HG03097 (cell line): ENCODE data around the gene ENSA.
"Not testable (repeated sequence)": the region's sequence is repeated elsewhere in the genome, so short reads cannot be mapped to it uniquely, and the experiment has no call there.

Experiments
- ATAC-seq: cut with Tn5 transposase; IDR thresholded peaks from one replicate; pipeline ENCODE4 v1.9.1; 2021; ENCODE audit not compliant: unreplicated experiment, low FRiP score

Gene ENSA

DNA sequence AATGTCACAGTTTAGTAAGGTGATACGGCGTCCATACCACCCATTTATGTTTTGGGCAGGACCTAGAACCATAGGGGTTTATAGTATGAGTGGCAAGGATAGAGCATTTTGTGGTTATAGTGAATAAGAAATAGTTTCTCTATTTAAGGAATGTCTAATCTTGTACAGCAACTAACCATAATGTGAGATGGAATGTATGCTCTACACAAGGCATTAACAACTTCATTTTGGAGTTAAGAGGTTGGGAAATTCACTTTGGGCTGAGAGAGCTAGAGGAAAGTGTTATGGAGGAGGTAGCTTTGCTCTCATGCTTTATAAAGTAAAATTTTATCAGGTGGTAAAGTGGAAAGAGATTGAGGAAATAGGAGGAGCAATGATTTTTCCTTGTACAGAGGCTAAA, 47.0 kb downstream of the ENSA start:
- ATAC-seq = no peak

DNA sequence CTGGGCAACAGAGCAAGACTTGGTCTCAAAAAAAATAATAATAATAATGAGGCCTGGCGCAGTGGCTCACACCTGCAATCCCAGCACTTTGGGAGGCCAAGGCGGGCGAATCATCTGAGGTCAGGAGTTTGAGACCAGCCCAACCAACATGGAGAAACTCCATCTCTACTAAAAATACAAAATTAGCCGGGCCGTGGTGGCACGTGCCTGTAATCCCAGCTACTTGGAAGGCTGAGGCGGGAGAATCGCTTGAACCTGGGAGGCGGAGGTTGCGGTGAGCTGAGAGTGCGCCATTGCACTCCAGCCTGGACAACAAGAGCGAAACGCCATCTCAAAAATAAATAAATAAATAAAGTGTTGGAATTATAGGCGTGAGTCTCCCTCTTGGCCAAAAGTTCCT, 47.5 kb downstream of the ENSA start:
- not testable (repeated sequence) for ATAC-seq

DNA sequence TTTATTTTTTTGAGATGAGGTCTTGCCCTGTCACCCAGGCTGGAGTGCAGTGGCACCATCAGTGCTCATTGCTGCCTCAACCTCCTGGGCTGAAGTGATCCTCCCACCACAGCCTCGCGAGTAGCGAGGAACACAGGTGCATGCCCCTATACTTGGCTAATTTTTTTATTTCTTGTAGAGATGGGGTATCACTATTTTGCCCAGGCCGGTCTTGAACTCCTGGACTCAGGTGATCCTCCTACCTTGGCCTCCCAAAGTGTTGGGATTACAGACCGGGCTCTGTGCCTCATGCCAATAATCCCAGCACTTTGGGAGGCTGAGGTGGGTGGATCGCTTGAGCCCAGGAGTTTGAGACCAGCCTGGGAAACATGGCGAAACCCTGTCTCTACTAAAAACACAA, 48.0 kb downstream of the ENSA start:
- ATAC-seq = not testable (repeated sequence)

DNA sequence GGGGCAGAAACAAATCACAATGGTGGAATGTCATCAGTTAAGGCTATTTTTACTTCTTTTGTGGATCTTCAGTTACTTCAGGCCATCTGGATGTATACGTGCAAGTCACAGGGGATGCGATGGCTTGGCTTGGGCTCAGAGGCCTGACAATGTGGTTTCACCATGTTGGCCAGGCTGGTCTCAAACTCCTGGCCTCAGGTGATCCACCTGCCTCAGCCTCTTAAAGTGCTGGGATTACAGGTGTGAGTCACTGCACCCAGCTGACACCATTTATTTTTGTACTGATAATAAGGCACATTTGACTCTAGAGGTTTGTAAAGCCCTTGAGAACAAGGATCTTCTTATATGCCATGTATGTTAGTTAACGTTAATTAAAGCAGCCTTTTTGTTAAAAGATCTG, 48.4 kb downstream of the ENSA start:
- not testable (repeated sequence) for ATAC-seq

DNA sequence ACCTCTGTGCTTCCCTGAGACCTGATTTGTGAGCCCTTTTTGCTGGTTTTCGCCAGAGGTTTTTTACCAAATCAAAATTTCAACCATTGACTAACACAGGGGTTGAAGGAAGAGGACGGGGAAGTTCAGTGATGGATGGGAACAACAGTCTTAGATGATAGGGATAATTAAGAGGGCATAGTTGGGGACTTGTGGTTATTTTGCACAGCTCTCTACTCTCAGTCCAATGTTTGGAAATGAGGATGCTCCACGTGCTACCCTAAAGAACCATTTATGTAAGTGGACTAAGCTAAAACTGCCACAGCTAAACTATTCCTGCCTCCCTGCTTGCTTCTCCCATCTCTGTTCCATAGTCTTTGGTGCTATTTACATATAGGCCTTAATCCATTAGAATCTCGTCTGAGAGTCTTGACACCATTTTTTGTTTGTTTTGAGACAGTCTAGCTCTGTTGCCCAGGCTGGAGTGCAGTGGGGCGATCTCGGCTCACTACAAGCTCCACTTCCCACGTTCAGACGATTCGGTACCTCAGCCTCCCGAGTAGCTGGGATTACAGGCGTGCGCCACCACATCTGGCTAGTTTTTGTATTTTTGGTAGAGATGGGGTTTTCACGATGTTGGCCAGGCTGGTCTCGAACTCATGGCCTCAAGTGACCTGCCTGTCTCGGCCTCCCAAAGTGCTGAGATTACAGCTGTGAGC, 49.3 kb downstream of the ENSA start:
- ATAC-seq = no peak

DNA sequence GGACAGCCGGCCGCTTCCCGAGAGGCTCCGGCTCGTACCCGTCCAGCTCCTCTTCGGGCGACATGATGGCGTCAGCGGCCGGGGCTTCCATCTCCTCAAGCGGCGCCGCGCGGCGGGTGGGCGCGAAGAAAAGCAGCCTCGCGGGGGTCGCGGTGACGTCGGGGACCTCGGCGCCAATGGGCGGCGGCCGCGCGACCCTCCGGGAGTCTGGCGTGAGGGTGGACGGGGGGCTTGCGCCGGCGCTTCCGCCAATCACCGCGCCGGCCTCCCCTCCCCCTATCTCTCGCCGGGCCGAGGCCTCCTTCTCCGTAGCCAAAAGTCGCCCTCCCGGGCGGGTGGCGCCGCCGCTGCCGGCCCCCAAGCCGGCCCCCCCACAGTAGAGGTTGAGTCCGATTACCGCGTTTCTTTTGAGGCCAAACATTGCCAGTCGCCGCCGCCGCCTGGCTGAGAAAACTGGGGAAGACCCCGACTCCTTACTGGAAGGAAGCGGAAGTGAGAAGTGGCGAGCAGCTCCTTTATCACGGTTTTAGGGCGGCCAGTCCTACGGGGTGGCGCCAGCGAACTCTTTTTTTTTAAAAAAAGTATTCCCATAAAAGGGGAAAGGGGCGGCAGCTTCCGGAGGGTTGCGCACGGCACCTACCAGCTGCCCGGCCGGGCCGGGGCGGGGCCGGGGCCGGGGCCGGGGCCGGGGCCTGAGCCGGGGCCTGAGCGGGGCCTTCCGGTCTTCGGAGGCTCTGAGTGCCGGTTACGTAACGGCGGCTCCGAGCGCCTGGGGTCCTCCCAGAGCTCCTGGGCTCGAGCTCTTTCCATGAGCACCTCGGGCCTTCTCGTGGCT, 50.1 kb downstream of the ENSA start, which contains the start of gene MCL1:
Gene MCL1, minus strand, starts transcription at position 501 of the 835 bp plus-strand sequence. Its CDS starts 80 bp downstream, at position 421.
- peak; percentile 92 for ATAC-seq

DNA sequence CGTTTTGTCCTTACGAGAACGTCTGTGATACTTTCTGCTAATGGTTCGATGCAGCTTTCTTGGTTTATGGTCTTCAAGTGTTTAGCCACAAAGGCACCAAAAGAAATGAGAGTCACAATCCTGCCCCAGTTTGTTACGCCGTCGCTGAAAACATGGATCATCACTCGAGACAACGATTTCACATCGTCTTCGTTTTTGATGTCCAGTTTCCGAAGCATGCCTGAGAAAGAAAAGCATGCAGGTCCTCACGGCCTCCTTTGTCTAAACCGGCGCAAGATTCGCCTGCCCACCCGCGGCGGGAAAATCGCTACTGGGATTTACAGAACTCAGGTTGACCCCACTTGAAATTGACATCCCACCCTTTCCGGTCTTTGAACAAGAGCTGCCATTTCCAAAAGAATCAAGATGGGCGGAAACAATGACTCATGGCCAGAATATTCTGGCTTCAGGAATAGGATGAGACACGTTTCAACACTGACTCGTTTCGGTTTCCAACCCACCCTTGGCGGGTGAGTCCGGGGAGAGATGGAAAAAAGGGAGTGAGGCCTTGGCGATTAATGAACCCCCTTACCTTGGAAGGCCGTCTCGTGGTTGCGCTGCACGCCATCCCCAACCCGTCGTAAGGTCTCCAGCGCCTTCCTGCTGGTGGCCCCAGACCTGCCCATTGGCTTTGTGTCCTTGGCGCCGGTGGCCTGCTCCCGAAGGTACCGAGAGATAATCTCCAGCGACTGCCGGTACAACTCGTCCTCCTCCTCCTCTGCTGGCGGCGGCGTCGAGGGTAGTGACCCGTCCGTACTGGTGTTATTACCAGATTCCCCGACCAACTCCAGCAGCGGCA, 50.9 kb downstream of the ENSA start:
- peak; percentile 7 for ATAC-seq

DNA sequence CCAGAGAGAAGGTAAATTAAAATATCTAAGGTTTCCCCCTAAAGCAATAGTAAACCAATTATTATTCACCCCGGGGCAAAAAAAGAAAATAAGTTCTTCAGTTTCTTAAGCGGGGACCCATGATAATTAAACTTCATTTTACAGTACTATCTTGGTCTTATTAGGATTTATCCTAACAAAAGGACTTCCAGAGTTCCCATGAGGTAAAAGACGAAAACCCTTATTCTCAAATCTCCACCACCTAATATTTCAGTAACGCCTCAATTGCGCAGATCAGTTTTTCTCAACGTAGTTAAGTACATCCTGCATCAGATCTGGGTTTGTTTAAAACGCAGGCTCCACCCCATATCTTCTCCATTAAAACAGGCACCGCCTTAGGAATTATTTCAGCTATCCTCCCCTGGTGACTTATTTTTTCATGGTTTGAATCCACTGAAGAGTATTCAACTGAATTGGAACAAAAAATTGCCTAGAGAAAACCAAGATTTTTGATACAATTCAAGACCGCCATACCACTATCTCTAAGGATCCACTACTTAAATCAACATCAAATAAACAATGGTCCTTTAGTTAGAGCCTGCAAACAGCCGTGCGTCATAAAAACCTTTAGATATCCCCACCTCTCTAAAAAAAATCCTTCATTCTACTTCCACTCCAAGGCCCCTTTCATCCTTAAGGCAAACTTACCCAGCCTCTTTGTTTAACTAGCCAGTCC, 51.7 kb downstream of the ENSA start:
- ATAC-seq = no peak

DNA sequence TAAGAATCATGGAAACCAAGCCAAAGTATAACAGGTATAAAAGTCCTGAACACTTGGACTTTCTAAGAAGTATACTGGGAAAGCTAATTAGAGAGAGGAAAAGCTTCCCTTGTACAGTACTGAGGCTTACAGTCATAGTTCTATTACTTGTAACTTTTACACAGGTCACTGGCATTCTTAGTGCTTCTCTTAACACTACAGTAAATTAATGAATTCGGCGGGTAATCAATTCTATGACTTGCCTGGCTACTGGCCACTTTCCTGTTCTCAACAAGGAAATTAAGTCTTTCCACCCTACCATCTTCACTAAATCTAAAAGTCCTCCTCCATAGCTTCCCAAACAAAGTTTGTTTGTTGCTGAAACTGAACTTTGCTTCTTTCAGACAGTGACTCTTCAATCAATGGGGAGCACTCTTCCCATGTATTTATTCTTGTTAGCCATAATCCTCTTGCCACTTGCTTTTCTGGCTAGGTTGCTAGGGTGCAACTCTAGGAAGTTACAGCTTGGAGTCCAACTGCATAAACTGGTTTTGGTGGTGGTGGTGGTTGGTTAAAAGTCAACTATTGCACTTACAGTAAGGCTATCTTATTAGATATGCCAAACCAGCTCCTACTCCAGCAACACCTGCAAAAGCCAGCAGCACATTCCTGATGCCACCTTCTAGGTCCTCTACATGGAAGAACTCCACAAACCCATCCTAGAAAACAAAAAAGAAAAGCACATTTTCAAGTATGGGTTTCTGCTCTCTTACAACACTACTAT, 52.4 kb downstream of the ENSA start:
- ATAC-seq = no peak

DNA sequence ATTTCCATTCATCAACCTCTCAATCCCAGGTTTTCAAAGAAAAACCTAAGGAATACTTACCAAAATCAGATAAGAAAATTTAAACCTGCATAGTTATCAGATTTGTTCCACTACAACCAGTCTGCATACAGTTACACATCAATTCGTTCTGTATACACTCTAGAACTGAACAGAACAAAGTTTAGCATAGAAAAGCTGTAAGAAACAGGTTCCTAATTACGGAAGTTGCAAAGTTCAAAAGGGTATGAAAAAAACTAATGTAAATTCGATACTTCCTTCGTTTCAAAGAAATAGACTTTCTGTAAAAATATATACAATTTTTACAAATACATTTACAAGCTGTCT, 53.1 kb downstream of the ENSA start:
- ATAC-seq = no peak

DNA sequence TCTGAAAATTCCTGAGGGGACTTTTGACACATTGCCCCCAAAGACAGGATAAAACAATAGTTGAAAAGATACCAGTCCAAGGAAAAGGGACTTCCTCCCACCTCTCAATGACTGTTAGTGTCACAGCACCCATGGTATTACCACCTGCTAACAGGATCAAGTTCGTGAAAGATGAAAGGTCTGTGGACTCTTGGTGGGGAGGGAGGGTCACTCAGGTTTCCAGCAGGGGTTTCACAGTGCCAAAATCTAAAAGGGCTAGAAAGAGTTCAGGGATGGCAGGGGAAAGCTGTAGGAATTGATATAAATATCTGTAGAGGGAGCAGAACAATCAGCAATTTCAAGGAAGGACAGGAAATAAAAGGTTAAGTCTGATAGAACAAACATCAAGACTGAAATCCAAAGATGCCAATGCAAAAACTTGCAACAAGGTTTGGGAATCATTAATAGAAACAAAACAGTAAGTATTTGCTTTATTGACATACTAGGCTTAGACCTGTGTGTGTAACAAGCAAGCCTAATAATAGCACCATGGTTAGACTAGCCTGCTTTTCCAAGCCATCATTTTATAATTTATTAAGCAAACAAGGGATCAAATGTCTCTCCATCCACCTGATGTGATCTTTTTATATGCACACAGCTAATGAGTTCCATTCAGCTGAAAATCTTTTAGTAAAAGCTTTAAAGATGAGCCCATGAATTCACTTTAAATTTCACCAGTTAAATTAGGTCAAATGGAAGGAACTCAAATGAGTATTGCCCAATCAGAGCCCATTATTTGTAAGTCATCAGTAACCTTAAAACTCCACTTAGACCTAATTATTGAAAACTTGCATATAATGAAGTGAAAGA, 53.7 kb downstream of the ENSA start:
- no peak for ATAC-seq

DNA sequence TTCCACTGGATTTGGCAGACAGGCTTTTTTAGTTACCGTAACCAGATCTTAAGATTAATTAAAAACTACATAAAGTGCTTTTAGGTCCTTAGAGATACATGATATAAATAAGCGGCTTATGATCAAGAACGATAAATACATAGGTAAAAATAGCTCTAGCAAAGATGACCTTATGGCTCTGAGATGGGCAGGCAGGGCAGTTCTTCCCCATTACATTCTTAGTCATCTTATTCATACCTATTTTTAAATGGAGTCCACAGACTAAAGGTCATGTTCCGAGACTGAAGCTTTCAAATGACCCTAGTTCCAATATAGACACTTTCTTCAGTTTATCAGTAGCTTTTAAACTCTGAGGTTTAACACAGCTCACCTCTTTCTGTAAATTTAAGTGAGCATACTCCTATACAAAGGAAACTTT, 54.3 kb downstream of the ENSA start:
- no peak for ATAC-seq

DNA sequence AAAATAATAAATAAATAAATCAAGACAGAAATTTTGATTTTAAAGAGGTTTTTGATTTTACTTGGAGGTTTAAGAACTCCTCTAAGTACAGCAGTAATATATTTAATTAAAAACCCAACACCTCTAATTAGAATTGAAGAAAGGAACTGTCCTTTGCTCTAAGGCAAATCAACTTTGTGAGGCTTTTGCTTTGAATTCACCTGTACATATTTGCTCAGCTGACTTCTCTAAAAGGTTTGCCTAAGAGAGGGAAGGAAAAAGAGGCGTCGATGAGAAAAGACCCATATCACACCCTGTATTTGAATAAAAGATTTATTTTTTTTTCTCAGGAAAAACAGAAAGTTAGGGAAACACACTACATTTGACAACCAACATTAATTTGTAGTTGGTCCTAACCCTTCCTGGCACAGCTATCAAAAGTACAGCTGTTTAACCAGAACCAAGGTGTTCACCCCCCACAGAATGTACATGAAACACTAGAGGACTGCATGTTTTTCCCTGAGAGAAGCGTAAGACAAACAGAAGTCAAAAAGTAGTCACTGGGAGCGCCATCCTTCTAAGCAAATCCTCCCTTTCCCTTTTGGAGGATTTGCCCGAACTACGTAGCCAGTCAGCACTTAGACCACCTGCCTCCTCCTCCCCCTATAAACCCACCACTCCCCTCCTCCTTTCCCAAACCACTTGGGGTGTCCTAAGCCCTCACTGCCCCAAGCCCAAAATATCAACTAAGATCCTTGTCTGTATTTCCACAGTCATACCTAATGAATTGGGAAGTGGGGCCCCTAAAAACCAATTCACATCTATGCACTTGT, 54.9 kb downstream of the ENSA start:
- ATAC-seq = no peak

DNA sequence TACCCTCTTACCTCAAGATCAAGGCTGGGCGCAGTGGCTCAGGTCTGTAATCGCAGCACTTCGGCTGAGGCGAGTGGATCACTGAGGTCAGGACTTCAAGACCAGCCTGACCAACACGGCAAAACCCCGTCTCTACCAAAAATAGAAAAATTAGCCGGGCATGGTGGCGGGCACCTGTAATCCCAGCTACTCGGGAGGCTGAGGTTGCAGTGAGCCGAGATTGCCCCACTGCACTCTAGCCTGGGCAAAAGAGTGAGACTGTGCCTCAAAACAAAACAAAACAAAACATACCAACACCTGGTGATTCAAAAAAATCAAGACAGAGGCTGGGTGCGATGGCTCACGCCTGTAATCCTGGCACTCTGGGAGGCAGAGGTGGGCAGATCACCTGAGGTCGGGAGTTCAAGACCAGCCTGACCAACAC, 55.8 kb downstream of the ENSA start:
- not testable (repeated sequence) for ATAC-seq

DNA sequence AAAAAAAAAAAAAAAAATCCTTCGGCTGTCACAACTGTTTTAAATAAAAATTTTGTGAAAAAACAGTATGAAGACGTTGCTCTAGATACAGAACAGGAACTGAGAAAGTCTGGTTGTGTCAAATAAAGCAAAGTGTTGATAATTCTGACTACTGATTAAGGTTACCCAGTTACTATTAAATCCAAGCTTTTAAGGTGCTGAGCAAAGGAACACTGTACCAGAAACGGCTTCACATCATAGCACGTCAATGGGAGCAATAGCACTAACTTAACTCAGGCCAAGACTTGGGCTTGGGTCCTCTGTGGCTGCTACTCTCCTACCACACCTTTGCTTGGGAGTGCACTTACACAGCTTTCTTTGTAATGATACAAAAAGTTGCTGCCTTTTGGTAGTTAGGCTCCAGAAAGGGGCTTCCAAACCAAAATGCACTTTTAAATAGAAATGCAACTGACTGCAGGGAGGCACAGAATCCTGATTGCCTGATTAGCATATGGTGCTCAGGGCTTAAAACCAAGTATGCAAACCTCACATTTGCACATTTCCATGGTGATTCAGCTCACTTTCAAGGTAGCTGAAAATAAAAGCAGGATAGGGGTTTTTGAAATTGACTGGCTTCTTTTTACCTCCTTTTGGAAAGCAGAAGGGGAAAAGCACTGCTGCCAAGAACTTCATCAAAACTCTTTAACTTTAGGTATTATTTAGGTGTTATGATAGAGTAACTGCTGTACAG, 56.3 kb downstream of the ENSA start:
- ATAC-seq = no peak
